Measurements from ENCODE around the gene CALM3. TPM values are rescaled to one million over a fixed set of nuclear protein-coding genes. Genes with fewer than 3 reads are reported as not detected.

Gene CALM3
- total RNA-seq, 1 experiment from 2014 or later = 343 TPM

DNA sequence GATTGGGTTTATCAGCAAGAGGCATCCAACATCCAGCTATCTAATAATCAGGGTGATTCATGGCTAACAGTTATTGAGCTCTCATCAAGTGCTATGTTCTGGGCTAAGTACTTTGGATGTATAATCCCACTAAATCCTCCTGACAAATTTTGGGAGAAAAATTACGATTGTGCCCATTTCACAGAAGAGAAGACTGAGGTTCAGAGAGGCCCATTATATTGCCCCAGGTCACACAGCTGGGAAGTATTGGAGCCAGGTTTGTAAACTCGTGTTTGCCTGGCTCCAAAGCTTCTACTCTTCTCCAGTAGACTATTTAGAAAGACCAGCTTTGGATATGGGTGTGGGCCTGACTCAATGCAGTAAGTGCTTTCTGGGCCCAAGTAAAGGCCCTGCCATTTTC lies 20.9 kb upstream of the CALM3 start:
- no peak overlapping the region for H4K91ac ChIP-seq (ENCODE audit: insufficient read length, low read depth, low read length)
- H2AK5ac ChIP-seq (ENCODE audit: insufficient read length, low read length) = no peak overlapping the region
- no peak overlapping the region for H3K4me2 ChIP-seq (ENCODE audit: insufficient read depth, insufficient read length, low read length)
- H3K27ac ChIP-seq (ENCODE audit: insufficient read length, low read depth, low read length) = no peak overlapping the region
- H3K27me3 ChIP-seq (ENCODE audit: insufficient read depth, low read length) = no peaks in the 10 kb centered on the region
- TF ChIP-seq, protein P1, sequence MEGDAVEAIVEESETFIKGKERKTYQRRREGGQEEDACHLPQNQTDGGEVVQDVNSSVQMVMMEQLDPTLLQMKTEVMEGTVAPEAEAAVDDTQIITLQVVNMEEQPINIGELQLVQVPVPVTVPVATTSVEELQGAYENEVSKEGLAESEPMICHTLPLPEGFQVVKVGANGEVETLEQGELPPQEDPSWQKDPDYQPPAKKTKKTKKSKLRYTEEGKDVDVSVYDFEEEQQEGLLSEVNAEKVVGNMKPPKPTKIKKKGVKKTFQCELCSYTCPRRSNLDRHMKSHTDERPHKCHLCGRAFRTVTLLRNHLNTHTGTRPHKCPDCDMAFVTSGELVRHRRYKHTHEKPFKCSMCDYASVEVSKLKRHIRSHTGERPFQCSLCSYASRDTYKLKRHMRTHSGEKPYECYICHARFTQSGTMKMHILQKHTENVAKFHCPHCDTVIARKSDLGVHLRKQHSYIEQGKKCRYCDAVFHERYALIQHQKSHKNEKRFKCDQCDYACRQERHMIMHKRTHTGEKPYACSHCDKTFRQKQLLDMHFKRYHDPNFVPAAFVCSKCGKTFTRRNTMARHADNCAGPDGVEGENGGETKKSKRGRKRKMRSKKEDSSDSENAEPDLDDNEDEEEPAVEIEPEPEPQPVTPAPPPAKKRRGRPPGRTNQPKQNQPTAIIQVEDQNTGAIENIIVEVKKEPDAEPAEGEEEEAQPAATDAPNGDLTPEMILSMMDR (conservative IDR thresholded peaks at IDR 0.05) = no peak
- H3K14ac ChIP-seq (ENCODE audit: insufficient read depth, low read length) = no peak overlapping the region
- H2BK20ac ChIP-seq (ENCODE audit: low read depth, low read length, poor library complexity, severe bottlenecking) = no peak overlapping the region
- H3K23ac ChIP-seq (ENCODE audit: insufficient read length, low read depth, low read length) = no peak overlapping the region
- H3K23me2 ChIP-seq (ENCODE audit: insufficient read length, low read depth, low read length, poor library complexity, severe bottlenecking) = no peaks in the 10 kb centered on the region
- no peak overlapping the region for H2BK5ac ChIP-seq (ENCODE audit: insufficient read length, low read length)
- H3K4ac ChIP-seq (ENCODE audit: low read depth, low read length) = no peak overlapping the region
- H2AFZ ChIP-seq (ENCODE audit: low read length) = no peak overlapping the region
- WGBS (ENCODE audit: extremely low coverage, insufficient read length, low lambda C conversion rate) = no CpG with 5 or more reads among the region's 2 CpGs
- H3K9me3 ChIP-seq (ENCODE audit: control insufficient read depth, low read depth, low read length) = no peaks in the 10 kb centered on the region
- no peak overlapping the region for H2BK15ac ChIP-seq (ENCODE audit: low read depth, low read length)
- no peaks in the 10 kb centered on the region for H3K79me2 ChIP-seq (ENCODE audit: insufficient read depth, low read length)
- H4K5ac ChIP-seq (ENCODE audit: insufficient read length, low read depth, low read length) = no peak overlapping the region
- Mint-ChIP-seq H3K4me3 (no peak overlapping the region), H3K27me3 (ENCODE audit: low read depth) (peaks cover 11% of the 10 kb centered on the region), H3K27ac (no peak overlapping the region), H3K36me3 (ENCODE audit: insufficient read depth in 1 of 3, low read depth in 3 of 3) (no peaks in the 10 kb centered on the region), H3K4me1 (no peaks in the 10 kb centered on the region), H3K9me3 (no peaks in the 10 kb centered on the region; a peak in 1 of 5 replicates)
- H4K8ac ChIP-seq (replicated peaks; ENCODE audit: insufficient read length, low read depth, low read length) = no peak overlapping the region
- no peaks in the 10 kb centered on the region for H3K79me1 ChIP-seq (ENCODE audit: insufficient read depth, low read depth, low read length, poor library complexity, severe bottlenecking)
- H3K4me1 ChIP-seq (ENCODE audit: insufficient read depth, low read length) = no peaks in the 10 kb centered on the region
- H4K20me1 ChIP-seq (ENCODE audit: control insufficient read depth, insufficient read depth, insufficient read length) = no peaks in the 10 kb centered on the region
- no peak overlapping the region for H2BK12ac ChIP-seq (ENCODE audit: insufficient read length, low read depth, low read length)
- no peak for DNase-seq
- no peak overlapping the region for H3T11ph ChIP-seq (ENCODE audit: low read length)
- H3K9ac ChIP-seq (ENCODE audit: extremely low read depth, insufficient read length, low read length) = no peak overlapping the region
- H2BK120ac ChIP-seq (ENCODE audit: low read depth, low read length, poor library complexity, severe bottlenecking) = no peak overlapping the region
- no peak overlapping the region for H3K56ac ChIP-seq (ENCODE audit: insufficient read length, low read depth, low read length)
- H3K18ac ChIP-seq (ENCODE audit: insufficient read length, low read depth, low read length) = no peak overlapping the region

Measured in H9 (cell line).